ENCODE data around the gene YAE1. TPM values are rescaled to one million over a fixed set of nuclear protein-coding genes. Genes with fewer than 3 reads are reported as not detected.

The YAE1 gene
- total and polyA plus RNA-seq, 2 experiments from 2014 or later = 30.5 to 107 TPM

- TF ChIP-seq ETS1 (IDR thresholded peaks at IDR 0.05) = no peak
- TF ChIP-seq EZH2phosphoT487 (IDR thresholded peaks at IDR 0.05; ENCODE audit: unreplicated experiment) = no peak
- no peak for TF ChIP-seq JUNB (IDR thresholded peaks at IDR 0.05; ENCODE audit: unreplicated experiment)
These were observed 12.8 kb upstream of the YAE1 start (continued) for GRCh38 chr7:39553436-39553835.

- H3K27me3 Mint-ChIP-seq (ENCODE audit: insufficient read depth, low read depth, poor library complexity) = peaks cover 2% of the 10 kb centered on the region
- Histone ChIP-seq H3K79me2 (replicated peaks; ENCODE audit: insufficient read depth) (no peaks in the 10 kb centered on the region), H3K4me1 (ENCODE audit: insufficient read depth) (peaks cover 6% of the 10 kb centered on the region; the same call in 1 of the 2 replicates), H3F3A (replicated peaks; ENCODE audit: low read depth) (no peaks in the 10 kb centered on the region), H3K27ac (ENCODE audit: low read depth) (no peak overlapping the region), H3K9me2 (ENCODE audit: insufficient read depth) (no peaks in the 10 kb centered on the region), H4K20me1 (replicated peaks; ENCODE audit: insufficient read depth) (no peaks in the 10 kb centered on the region), H3K4me3 (no peak overlapping the region), H2AFZ (no peak overlapping the region), H3K4me2 (no peak overlapping the region), H3K27me3 (ENCODE audit: insufficient read depth) (no peaks in the 10 kb centered on the region), H3K36me3 (ENCODE audit: insufficient read depth) (no peaks in the 10 kb centered on the region)
- DNase-seq (ENCODE audit: low spot score) (no peak), ATAC-seq (no peak)
- H3K9me3 Mint-ChIP-seq = no peaks in the 10 kb centered on the region
- TF ChIP-seq CTCF (conservative IDR thresholded peaks at IDR 0.05; ENCODE audit: low read depth in 2 of 2) (no peak), EZH2 (IDR thresholded peaks at IDR 0.05; ENCODE audit: low read depth, unreplicated experiment) (no peak), NANOG (IDR thresholded peaks at IDR 0.05; ENCODE audit: borderline replicate concordance) (no peak), STAT1 (IDR thresholded peaks at IDR 0.05; ENCODE audit: unreplicated experiment) (no peak), ZNF331 (CRISPR knock-in tag; IDR thresholded peaks at IDR 0.05; ENCODE audit: low read depth) (no peak)
- no peaks in the 10 kb centered on the region for H3K4me1 Mint-ChIP-seq
- H3K4me3 Mint-ChIP-seq = no peak overlapping the region
- no peak overlapping the region for H3K27ac Mint-ChIP-seq
- H3K36me3 Mint-ChIP-seq (ENCODE audit: low read depth) = no peaks in the 10 kb centered on the region
These were observed 11.5 kb upstream of the YAE1 start for GRCh38 chr7:39554583-39555165.

- H4K20me1 ChIP-seq (replicated peaks; ENCODE audit: insufficient read depth) = no peaks in the 10 kb centered on the region
- no peak overlapping the region for H3K4me3 ChIP-seq
- Mint-ChIP-seq H3K9me3 (no peaks in the 10 kb centered on the region), H3K27me3 (ENCODE audit: insufficient read depth, low read depth, poor library complexity) (peaks cover 2% of the 10 kb centered on the region), H3K4me3 (no peak overlapping the region), H3K36me3 (ENCODE audit: low read depth) (no peaks in the 10 kb centered on the region; the same call in 2 of the 3 replicates), H3K4me1 (peaks cover 10% of the 10 kb centered on the region), H3K27ac (no peak overlapping the region)
- DNase-seq (ENCODE audit: low spot score) = no peak
- peaks cover 6% of the 10 kb centered on the region; the same call in 1 of the 2 replicates for H3K4me1 ChIP-seq (ENCODE audit: insufficient read depth)
- ATAC-seq = no peak
- H3K4me2 ChIP-seq = no peak overlapping the region
- no peaks in the 10 kb centered on the region for H3K36me3 ChIP-seq (ENCODE audit: insufficient read depth)
- no peak overlapping the region for H2AFZ ChIP-seq
- no peaks in the 10 kb centered on the region for H3K79me2 ChIP-seq (replicated peaks; ENCODE audit: insufficient read depth)
- no peaks in the 10 kb centered on the region for H3F3A ChIP-seq (replicated peaks; ENCODE audit: low read depth)
- no peak overlapping the region for H3K27ac ChIP-seq (ENCODE audit: low read depth)
- no peaks in the 10 kb centered on the region for H3K27me3 ChIP-seq (ENCODE audit: insufficient read depth)
- no peaks in the 10 kb centered on the region for H3K9me2 ChIP-seq (ENCODE audit: insufficient read depth)
- TF ChIP-seq POLR2AphosphoS5 (IDR thresholded peaks at IDR 0.05; ENCODE audit: low read depth) (no peak), NANOG (IDR thresholded peaks at IDR 0.05; ENCODE audit: borderline replicate concordance) (no peak), EZH2phosphoT487 (IDR thresholded peaks at IDR 0.05; ENCODE audit: unreplicated experiment) (no peak), ETS1 (IDR thresholded peaks at IDR 0.05) (no peak)
These were observed 9.0 kb upstream of the YAE1 start for GRCh38 chr7:39557222-39557621.

Data from GM23338 (cell line).